OCI-LY1 (cell line): Measurements from ENCODE around the gene SPESP1.

Source experiments
- H2AFZ ChIP-seq: fragments of 200-600 bp; sonication (generic), shearing (Covaris generic); 2 replicates; pipeline ENCODE4 v1.6.0; 2014; ENCODE audit warnings: antibody characterized with exemption, mild to moderate bottlenecking, low read length
- H3F3A ChIP-seq: fragments of 200-600 bp; sonication (generic), shearing (Covaris generic); 2 replicates; pipeline ENCODE4 v1.6.0; 2014; ENCODE audit warnings: mild to moderate bottlenecking, antibody characterized with exemption, low read length, moderate library complexity; ENCODE audit not compliant: insufficient read depth
- H3K27ac ChIP-seq: fragments of 200-600 bp; sonication (generic); 2 replicates; pipeline ENCODE4 v1.5.1; 2014; ENCODE audit warnings: low read length, mixed run types, mild to moderate bottlenecking, low read depth; ENCODE audit not compliant: poor library complexity, severe bottlenecking
- H3K27me3 ChIP-seq: fragments of 200-600 bp; sonication (generic); 2 replicates; pipeline ENCODE4 v1.6.0; 2014; ENCODE audit warnings: antibody characterized with exemption, mild to moderate bottlenecking, low read length, moderate library complexity; ENCODE audit not compliant: insufficient read depth
- H3K36me3 ChIP-seq: fragments of 200-600 bp; sonication (generic); 2 replicates; pipeline ENCODE4 v1.6.1; 2014; ENCODE audit warnings: mild to moderate bottlenecking, antibody characterized with exemption, low read length, moderate library complexity, mixed read lengths; ENCODE audit not compliant: insufficient read depth
- H3K4me1 ChIP-seq: fragments of 200-600 bp; sonication (generic); 2 replicates; pipeline ENCODE4 v1.5.1; 2014; ENCODE audit warnings: mild to moderate bottlenecking, low read length, moderate library complexity; ENCODE audit not compliant: insufficient read depth, severe bottlenecking
- H3K4me2 ChIP-seq: fragments of 200-600 bp; sonication (generic), shearing (Covaris generic); 2 replicates; pipeline ENCODE4 v1.6.1; 2014; ENCODE audit warnings: low read length
- H3K4me3 ChIP-seq: fragments of 200-600 bp; sonication (generic); 2 replicates; pipeline ENCODE4 v1.5.1; 2014; ENCODE audit warnings: low read length, low read depth, mild to moderate bottlenecking, mixed read lengths; ENCODE audit not compliant: poor library complexity, severe bottlenecking
- H3K79me2 ChIP-seq: fragments of 200-600 bp; shearing (Covaris generic); 2 replicates; pipeline ENCODE4 v1.6.1; 2016; ENCODE audit warnings: mixed run types, low read length, mixed read lengths; ENCODE audit not compliant: insufficient read depth
- H3K9ac ChIP-seq: fragments of 200-600 bp; sonication (generic), shearing (Covaris generic); 2 replicates; pipeline ENCODE4 v1.6.1; 2014; ENCODE audit warnings: mild to moderate bottlenecking, low read length, mixed read lengths
- H3K9me2 ChIP-seq: fragments of 200-600 bp; sonication (generic), shearing (Covaris generic); 2 replicates; pipeline ENCODE4 v1.6.1; 2014; ENCODE audit warnings: low read depth, mild to moderate bottlenecking, low read length, mixed read lengths
- H3K9me3 ChIP-seq: fragments of 200-600 bp; shearing (Covaris generic); 2 replicates; pipeline ENCODE4 v1.6.1; 2014; ENCODE audit warnings: low read length, mixed read lengths
- H4K20me1 ChIP-seq: fragments of 200-600 bp; sonication (generic), shearing (Covaris generic); 2 replicates; pipeline ENCODE4 v1.6.0; 2016; ENCODE audit warnings: mild to moderate bottlenecking, low read length; ENCODE audit not compliant: insufficient read depth
- CTCF ChIP-seq: fragments of 200-600 bp; sonication (generic), shearing (Covaris generic); IDR thresholded peaks from 2 replicates; pipeline ENCODE4 v1.5.1; 2017; ENCODE audit warnings: mild to moderate bottlenecking, antibody characterized with exemption, low read length, moderate library complexity, mixed read lengths
- EZH2 ChIP-seq: fragments of 200-600 bp; sonication (generic), shearing (Covaris generic); IDR thresholded peaks from 2 replicates; pipeline ENCODE4 v1.8.0; 2017; ENCODE audit warnings: borderline replicate concordance, mixed run types, mild to moderate bottlenecking, antibody characterized with exemption, low read length, moderate library complexity, mixed read lengths

Gene SPESP1

DNA sequence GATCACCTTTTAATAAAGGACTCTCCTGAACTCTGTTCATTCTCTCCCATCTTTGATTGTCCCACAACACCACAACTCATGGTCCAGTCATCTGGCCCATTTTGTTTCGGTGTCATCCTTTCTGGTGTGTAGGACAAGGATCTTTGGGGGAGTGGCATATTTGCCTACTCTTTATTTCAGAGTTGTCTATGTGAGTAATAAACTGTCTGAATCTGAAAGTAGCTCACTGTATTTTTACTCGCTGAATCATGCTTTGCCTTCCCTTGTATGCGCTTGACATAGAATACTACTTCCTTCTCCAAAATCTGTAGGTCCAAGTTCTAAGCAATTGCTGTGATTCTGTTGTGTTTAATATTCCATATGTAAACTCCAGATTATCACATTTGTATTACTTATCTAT lies 54.3 kb downstream of the SPESP1 start:
- Histone ChIP-seq H3K79me2 (no peaks in the 10 kb centered on the region), H3K36me3 (no peaks in the 10 kb centered on the region), H2AFZ (no peak overlapping the region), H3K4me2 (no peak overlapping the region), H4K20me1 (no peaks in the 10 kb centered on the region), H3K9me3 (no peaks in the 10 kb centered on the region), H3K9ac (no peak overlapping the region), H3F3A (no peaks in the 10 kb centered on the region), H3K9me2 (no peaks in the 10 kb centered on the region), H3K4me1 (no peaks in the 10 kb centered on the region), H3K4me3 (no peak overlapping the region), H3K27me3 (peaks cover 4% of the 10 kb centered on the region; the same call in 1 of the 2 replicates), H3K27ac (no peak overlapping the region)
- TF ChIP-seq EZH2 (no peak), CTCF (no peak)

GRCh38 chr15:68985361-68985891 lies 55.1 kb downstream of the SPESP1 start:
- Histone ChIP-seq H3K4me3 (no peak overlapping the region), H3K9me2 (no peaks in the 10 kb centered on the region), H3F3A (no peaks in the 10 kb centered on the region), H2AFZ (no peak overlapping the region), H3K9me3 (no peaks in the 10 kb centered on the region), H3K27me3 (peaks cover 4% of the 10 kb centered on the region; the same call in 1 of the 2 replicates), H3K36me3 (no peaks in the 10 kb centered on the region), H3K4me1 (no peaks in the 10 kb centered on the region), H3K4me2 (no peak overlapping the region), H3K79me2 (no peaks in the 10 kb centered on the region), H4K20me1 (no peaks in the 10 kb centered on the region), H3K27ac (no peak overlapping the region), H3K9ac (no peak overlapping the region)
- TF ChIP-seq EZH2 (no peak), CTCF (no peak)

- Histone ChIP-seq H3K4me2 (no peak overlapping the region), H3K27ac (no peak overlapping the region), H3K4me3 (no peak overlapping the region), H4K20me1 (no peaks in the 10 kb centered on the region), H3K4me1 (no peaks in the 10 kb centered on the region), H3K79me2 (no peaks in the 10 kb centered on the region), H3K27me3 (peaks cover 4% of the 10 kb centered on the region; the same call in 1 of the 2 replicates), H2AFZ (no peak overlapping the region), H3K36me3 (no peaks in the 10 kb centered on the region), H3K9ac (no peak overlapping the region), H3K9me2 (no peaks in the 10 kb centered on the region), H3K9me3 (no peaks in the 10 kb centered on the region), H3F3A (no peaks in the 10 kb centered on the region)
- TF ChIP-seq EZH2 = no peak
- TF ChIP-seq CTCF = no peak
Measured at GRCh38 chr15:68986322-68986721, 56.0 kb downstream of the SPESP1 start.
